ENCODE data around the gene YWHAQ.
"Not testable (repeated sequence)": the region's sequence is repeated elsewhere in the genome, so short reads cannot be mapped to it uniquely, and the experiment has no call there.

The YWHAQ gene

DNA sequence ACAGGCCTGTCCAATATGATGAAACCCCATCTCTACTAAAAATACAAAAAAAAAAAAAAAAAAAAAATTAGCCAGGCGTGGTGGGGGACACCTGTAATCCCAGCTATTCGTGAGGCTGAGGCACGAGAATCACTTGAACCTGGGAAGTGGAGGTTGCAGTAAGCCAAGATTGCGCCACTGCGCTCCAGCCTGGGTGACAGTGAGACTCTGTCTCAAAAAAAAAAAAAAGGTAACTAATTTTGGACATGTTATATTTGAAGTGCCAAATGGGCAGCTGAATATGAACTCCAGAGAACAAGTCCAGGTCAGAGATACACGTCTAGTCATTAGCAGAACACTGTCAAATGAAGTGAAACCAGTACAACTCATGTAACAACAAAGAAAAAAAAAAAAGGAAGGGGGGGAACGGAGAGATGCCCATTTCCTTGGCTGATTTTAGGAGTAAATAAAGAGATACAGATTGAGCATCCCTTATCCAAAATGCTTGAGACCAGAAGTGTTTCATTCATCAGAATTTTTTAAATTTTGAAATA, 79.9 kb downstream of the YWHAQ start:
- ATAC-seq, result not testable (repeated sequence)

DNA sequence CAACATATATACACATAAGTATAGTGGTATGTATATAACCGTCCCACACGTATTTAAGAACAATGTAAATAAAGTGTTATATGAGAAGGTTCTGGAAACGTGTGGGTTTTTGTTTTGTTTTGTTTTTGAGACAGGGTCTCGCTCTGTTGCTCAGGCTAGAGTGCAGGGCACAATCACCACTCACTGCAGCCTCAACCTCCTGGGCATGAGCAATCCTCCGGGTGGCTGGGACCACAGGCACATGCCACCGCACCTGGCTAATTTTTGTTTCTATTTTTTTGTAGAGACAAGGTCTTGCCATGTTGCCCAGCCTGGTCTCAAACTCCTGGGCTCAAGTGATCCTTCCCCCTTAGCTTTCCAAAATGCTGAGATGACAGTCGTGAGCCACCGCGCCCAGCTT, 81.4 kb downstream of the YWHAQ start:
- no peak for ATAC-seq

GRCh38 chr2:9548506-9548905, 82.3 kb downstream of the YWHAQ start:
- peak; percentile 57 to 58 for ATAC-seq

DNA sequence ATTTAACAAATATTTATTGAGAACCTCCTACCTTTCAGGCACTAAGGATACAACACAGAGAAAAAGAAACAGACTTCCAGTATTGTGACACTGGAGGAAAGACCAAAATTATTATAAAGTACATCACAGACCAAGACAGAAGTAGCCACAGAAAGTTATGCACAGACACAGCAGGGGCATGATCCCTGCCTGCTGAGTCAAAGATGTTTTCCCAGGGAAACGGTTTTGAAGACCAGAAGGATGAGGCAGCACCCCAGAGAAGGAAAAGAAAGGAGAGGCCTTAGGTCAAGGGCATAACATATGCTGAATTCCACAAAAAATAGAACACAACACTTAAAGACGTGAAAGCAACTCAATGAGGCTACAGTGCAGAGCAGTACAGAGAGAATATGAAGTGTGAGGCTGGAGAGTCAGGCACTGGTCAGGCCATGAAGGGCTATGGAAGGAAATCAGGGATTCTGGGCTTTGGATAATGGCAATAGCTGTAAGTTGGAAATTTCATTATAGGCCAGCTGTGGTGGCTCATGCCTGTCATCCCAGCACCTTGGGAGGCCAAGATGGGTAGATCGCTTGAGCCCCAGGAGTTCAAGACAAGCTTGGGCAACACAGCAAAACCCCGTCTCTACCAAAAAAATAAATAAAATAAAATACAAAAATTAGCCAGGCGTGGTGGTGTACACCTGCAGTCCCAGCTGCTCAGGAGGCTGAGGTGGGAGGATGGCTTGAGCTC, 83.4 kb downstream of the YWHAQ start:
- no peak for ATAC-seq

- no peak for ATAC-seq
Measured at GRCh38 chr2:9545502-9545901, 85.3 kb downstream of the YWHAQ start.

DNA sequence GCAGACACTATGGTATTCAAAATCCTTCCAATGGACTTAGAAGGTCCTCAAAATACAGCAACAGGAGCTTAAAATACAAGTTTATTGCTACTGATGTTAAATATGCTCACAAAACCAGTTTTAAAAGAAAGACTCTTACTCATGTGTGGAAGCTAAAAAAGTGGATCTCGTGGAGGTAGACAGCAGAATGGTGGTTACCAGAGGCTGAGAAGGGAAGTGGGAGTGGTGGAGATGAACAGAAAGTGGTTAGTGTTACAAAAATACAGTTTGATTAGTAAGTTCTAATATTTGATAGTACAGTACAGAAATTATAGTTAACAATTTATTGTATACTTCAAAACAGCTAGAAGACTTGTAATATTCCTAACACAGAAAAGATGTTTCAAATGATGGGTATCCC, 87.2 kb downstream of the YWHAQ start:
- ATAC-seq, result no peak

DNA sequence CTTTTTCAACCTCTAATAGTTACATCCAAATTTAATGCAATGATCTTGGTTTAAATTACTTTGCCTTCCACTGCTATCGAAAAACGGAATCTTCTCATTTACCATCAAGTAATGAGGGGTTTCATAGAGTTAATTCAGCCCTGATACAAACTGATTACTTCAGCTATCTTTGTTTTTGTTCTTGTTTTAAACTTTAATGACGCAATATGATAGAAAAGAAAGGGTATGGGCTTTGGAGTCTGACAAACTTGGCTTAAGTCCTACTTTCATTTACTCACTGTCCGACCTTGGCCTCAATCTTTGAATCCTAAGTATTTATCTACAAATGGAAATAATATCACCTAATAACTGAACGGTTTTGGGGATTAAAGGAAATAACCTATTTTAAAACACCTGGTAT, 91.3 kb downstream of the YWHAQ start:
- no peak for ATAC-seq

- no peak for ATAC-seq
Measured at GRCh38 chr2:9538000-9538507, 92.7 kb downstream of the YWHAQ start.

GRCh38 chr2:9536504-9536903, 94.3 kb downstream of the YWHAQ start:
- no peak for ATAC-seq

DNA sequence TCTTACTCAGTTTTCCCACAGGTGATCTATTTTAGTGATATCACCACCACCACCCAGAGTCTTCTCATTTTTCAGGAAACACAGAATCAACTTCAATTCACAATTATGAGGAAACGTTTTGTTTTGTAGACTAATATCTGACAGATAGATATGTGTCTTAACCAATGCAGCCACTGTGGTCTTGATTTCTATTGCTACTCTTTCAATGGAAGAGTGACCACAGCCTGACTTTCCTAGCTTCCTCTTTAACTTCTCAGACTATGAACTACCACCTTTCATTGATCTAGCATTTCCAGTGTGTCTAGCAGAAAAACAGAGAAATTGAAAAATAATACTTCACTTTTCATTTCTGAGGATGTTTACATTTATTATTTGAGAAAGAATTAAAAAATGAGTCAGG, 95.6 kb downstream of the YWHAQ start:
- no peak for ATAC-seq
